Measurements from ENCODE around the gene SCGB1C1.

GRCh38 chr11:235180-235579 lies 42.3 kb downstream of the SCGB1C1 start:
- TF ChIP-seq, protein P1, sequence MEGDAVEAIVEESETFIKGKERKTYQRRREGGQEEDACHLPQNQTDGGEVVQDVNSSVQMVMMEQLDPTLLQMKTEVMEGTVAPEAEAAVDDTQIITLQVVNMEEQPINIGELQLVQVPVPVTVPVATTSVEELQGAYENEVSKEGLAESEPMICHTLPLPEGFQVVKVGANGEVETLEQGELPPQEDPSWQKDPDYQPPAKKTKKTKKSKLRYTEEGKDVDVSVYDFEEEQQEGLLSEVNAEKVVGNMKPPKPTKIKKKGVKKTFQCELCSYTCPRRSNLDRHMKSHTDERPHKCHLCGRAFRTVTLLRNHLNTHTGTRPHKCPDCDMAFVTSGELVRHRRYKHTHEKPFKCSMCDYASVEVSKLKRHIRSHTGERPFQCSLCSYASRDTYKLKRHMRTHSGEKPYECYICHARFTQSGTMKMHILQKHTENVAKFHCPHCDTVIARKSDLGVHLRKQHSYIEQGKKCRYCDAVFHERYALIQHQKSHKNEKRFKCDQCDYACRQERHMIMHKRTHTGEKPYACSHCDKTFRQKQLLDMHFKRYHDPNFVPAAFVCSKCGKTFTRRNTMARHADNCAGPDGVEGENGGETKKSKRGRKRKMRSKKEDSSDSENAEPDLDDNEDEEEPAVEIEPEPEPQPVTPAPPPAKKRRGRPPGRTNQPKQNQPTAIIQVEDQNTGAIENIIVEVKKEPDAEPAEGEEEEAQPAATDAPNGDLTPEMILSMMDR (conservative IDR thresholded peaks at IDR 0.05; ENCODE audit: low read depth in 2 of 2) = no peak
- no peak for TF ChIP-seq REST (IDR thresholded peaks at IDR 0.05; ENCODE audit: unreplicated experiment)
